Esophagus squamous epithelium (tissue), 4 donors: ENCODE data around the gene CCDC144A.
"Not testable (repeated sequence)": the region's sequence is repeated elsewhere in the genome, so short reads cannot be mapped to it uniquely, and the experiment has no call there.

Experiments used
- CTCF ChIP-seq, 6 experiments: fragments of 450-650 bp in 4 of 6; fragments of 200-600 bp in 2 of 6; sonication (generic) in 2 of 6; IDR thresholded peaks; one replicate each; pipeline ENCODE4 v1.5.1; 2016 to 2019; ENCODE audit warnings: antibody characterized with exemption in 6 of 6, mild to moderate bottlenecking in 4 of 6, moderate library complexity in 4 of 6
- POLR2A ChIP-seq, 4 donors: fragments of 450-650 bp; IDR thresholded peaks; one replicate each; pipeline ENCODE4 v1.6.1; 2017; ENCODE audit warnings: antibody characterized with exemption in 4 of 4, mild to moderate bottlenecking in 4 of 4, moderate library complexity in 3 of 4

DNA sequence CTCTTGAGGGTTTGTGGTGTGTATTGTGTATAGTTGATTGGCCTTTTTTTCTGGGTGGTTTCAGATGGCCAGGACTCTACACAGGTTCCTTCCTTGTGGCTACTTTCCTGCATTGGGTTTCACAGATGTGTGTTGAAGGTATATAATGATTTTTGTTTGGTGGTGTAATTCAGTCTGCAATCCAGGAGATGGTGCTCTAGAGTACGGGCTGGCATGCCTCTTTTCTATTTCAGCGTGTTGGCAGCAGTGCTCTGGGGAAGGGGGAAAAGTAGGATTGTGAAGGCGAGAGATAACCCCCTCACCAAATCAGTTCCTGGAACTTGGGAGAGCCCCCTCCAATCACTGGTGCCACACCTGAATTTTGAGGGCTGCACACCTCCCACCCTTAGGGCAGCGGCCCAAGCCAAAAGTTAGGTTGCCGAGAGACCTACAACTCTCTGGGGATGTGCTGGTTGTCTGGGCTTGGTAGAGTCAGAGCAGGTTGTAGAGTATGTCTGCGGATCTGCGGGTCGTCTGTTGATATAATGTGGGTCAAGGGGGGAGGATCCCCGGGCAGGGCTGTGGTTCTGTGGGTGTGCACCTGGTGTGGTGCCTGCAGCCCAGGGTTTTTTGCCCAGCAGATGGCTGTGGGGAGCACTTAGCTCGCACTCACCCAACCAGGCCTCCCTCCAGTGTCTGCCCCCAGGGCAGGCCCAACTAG, 61.3 kb downstream of the CCDC144A start:
- TF ChIP-seq CTCF (IDR thresholded peaks at IDR 0.05): peak in 5 of 6 experiments; percentile 27 to 73 (median 40)
- TF ChIP-seq POLR2A (IDR thresholded peaks at IDR 0.05): not testable (repeated sequence)
